Measurements from ENCODE around the gene IFI16. TPM values are rescaled to one million over a fixed set of nuclear protein-coding genes. Genes with fewer than 3 reads are reported as not detected.
"Not testable (repeated sequence)": the region's sequence is repeated elsewhere in the genome, so short reads cannot be mapped to it uniquely, and the experiment has no call there.

IFI16 gene
- total RNA-seq, 5 donors from 2014 or later (not counting 1 experiment from before 2014, with no cell fraction given) = 78.7 to 123 (median 106) TPM

GRCh38 chr1:159009287-159009686 is 420 bp upstream of the IFI16 start:
- peak overlapping the region; percentile 93 to 95 for H3K27ac Mint-ChIP-seq
- no peaks in the 10 kb centered on the region for H3K36me3 ChIP-seq (ENCODE audit: control insufficient read depth in 2 of 2, extremely low read depth in 1 of 2, insufficient read depth in 1 of 2, low read length in 1 of 2)
- peak overlapping the region; percentile 91 to 93 (median 92) for H3K4me3 Mint-ChIP-seq
- H3K27ac ChIP-seq (ENCODE audit: low read length) = peak overlapping the region; percentile 65
- H3K4me3 ChIP-seq (ENCODE audit: control insufficient read depth in 1 of 2, extremely low read depth in 1 of 2, low read length in 1 of 2) = peak overlapping the region; percentile 65 to 81
- DNase-seq (peak in 2 of 35 experiments; percentile 6 to 36), ATAC-seq (replicated peaks in 1 of 4) (peak in 3 of 4 experiments; percentile 8 to 17 (median 15))
- H3K4me1 ChIP-seq (ENCODE audit: control insufficient read depth in 1 of 2, extremely low read depth in 1 of 2, insufficient read depth in 2 of 2, low read length in 2 of 2) = peaks cover 17 to 28% of the 10 kb centered on the region in 2 experiments
- WGBS (ENCODE audit: insufficient coverage) = no CpG with 5 or more reads among the region's 2 CpGs
- no peaks in the 10 kb centered on the region for H3K9me3 ChIP-seq
- no peaks in the 10 kb centered on the region for H3K27me3 ChIP-seq (replicated peaks in 1 of 2; ENCODE audit: control insufficient read depth in 2 of 2, extremely low read depth in 1 of 2, insufficient read depth in 2 of 2, low read length in 1 of 2)
- no peaks in the 10 kb centered on the region for H3K9me3 Mint-ChIP-seq
- ChIA-PET CTCF (interaction anchor here in 1 of 2 donors (0.6 to 3.5 kb wide), 3 partner anchors 11 to 278 kb away, joined by 3 to 22 read pairs (median 4); no protein-coding TSS in a partner anchor), POLR2A (interaction anchor here in 1 of 2 donors (0.9 to 1.7 kb wide), 3 partner anchors 11 to 100 kb away, joined by 3 to 7 read pairs (median 3); no protein-coding TSS in a partner anchor)
- peaks cover 22% of the 10 kb centered on the region for H3K36me3 Mint-ChIP-seq
- no peaks in the 10 kb centered on the region for H3K27me3 Mint-ChIP-seq
- H3K4me1 Mint-ChIP-seq = peaks cover 40 to 64% (median 45%) of the 10 kb centered on the region in 3 donors

GRCh38 chr1:159010391-159010790 is 684 bp downstream of the IFI16 start:
- Histone ChIP-seq H3K36me3 (ENCODE audit: control insufficient read depth in 2 of 2, extremely low read depth in 1 of 2, insufficient read depth in 1 of 2, low read length in 1 of 2) (peaks cover 0 to 3% of the 10 kb centered on the region in 2 donors), H3K27me3 (replicated peaks in 1 of 2; ENCODE audit: control insufficient read depth in 2 of 2, extremely low read depth in 1 of 2, insufficient read depth in 2 of 2, low read length in 1 of 2) (no peaks in the 10 kb centered on the region), H3K4me3 (ENCODE audit: control insufficient read depth in 1 of 2, extremely low read depth in 1 of 2, low read length in 1 of 2) (peak overlapping the region; percentile 65 to 81), H3K4me1 (ENCODE audit: control insufficient read depth in 1 of 2, extremely low read depth in 1 of 2, insufficient read depth in 2 of 2, low read length in 2 of 2) (peaks cover 21 to 38% of the 10 kb centered on the region in 2 experiments), H3K27ac (ENCODE audit: low read length) (peak overlapping the region; percentile 65), H3K9me3 (no peaks in the 10 kb centered on the region)
- no CpG with 5 or more reads among the region's 5 CpGs for WGBS (ENCODE audit: insufficient coverage)
- DNase-seq (no peak), ATAC-seq (replicated peaks in 1 of 4) (no peak)
- Mint-ChIP-seq H3K27me3 (no peaks in the 10 kb centered on the region), H3K4me1 (peaks cover 50 to 75% (median 56%) of the 10 kb centered on the region in 3 donors), H3K36me3 (peaks cover 32% of the 10 kb centered on the region), H3K9me3 (no peaks in the 10 kb centered on the region), H3K4me3 (peak overlapping the region; percentile 91 to 93 (median 92)), H3K27ac (peak overlapping the region; percentile 93 to 95)
- ChIA-PET POLR2A (no interaction called here), CTCF (interaction anchor here in 1 of 2 donors (1.2 kb wide), 1 partner anchor 9 kb away, joined by 6 read pairs; no protein-coding TSS in a partner anchor)

DNA sequence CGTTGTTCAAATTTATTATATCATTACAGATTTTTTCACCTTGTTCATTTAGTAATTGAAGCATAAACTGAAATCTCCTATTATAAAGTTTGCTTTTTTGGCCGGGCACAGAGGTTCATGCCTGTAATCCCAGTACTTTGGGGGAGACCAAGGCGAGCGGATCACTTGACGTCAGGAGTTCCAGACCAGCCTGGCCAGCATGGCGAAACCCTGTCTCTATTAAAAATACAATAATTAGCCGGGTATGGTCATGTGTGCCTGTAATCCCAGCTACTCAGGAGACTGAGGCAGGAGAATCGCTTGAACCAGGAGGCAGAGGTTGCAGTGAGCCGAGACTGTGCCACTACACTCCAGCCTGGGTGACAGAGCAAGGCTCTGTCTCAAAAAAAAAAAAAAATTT is 1.3 kb downstream of the IFI16 start:
- H3K9me3 ChIP-seq; POLR2A ChIA-PET; H3K27me3 Mint-ChIP-seq; DNase-seq; ATAC-seq (replicated peaks in 1 of 4); H3K9me3 Mint-ChIP-seq; H3K36me3 ChIP-seq (ENCODE audit: control insufficient read depth in 2 of 2, extremely low read depth in 1 of 2, insufficient read depth in 1 of 2, low read length in 1 of 2); H3K27me3 ChIP-seq (replicated peaks in 1 of 2; ENCODE audit: control insufficient read depth in 2 of 2, extremely low read depth in 1 of 2, insufficient read depth in 2 of 2, low read length in 1 of 2): not testable (repeated sequence)
- CTCF ChIA-PET = interaction anchor here in 1 of 2 donors (1.2 kb wide), 1 partner anchor 10 kb away, joined by 6 read pairs; no protein-coding TSS in a partner anchor
- Histone ChIP-seq H3K27ac (ENCODE audit: low read length) (peak overlapping the region; percentile 65), H3K4me1 (ENCODE audit: control insufficient read depth in 1 of 2, extremely low read depth in 1 of 2, insufficient read depth in 2 of 2, low read length in 2 of 2) (peaks cover 27 to 44% of the 10 kb centered on the region in 2 experiments), H3K4me3 (ENCODE audit: control insufficient read depth in 1 of 2, extremely low read depth in 1 of 2, low read length in 1 of 2) (peak overlapping the region; percentile 65 to 81)
- Mint-ChIP-seq H3K4me1 (peaks cover 56 to 81% (median 60%) of the 10 kb centered on the region in 3 donors), H3K4me3 (peak overlapping the region; percentile 91 to 93 (median 92)), H3K36me3 (peaks cover 38% of the 10 kb centered on the region), H3K27ac (peak overlapping the region; percentile 93 to 95)
- WGBS (ENCODE audit: insufficient coverage) = 6% methylated on average over 3 of the region's 9 CpGs

DNA sequence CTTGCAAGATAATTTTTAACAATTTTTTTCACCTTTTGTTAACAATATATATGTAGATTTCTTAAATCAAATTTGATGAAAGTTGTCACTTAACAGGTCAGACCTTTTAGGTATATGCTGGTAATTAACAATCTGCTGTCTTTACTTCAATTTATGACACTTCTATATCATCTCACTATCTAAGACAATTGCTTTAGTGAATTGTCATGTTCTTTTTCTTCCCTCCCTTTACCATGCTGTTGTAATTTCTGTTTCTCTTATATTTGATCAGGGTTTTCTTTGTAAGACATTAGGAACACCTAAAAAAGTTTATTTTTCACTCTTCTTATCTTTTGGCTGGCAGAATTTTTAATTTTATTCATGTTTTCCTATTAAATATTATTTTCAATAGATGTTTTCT is 2.0 kb downstream of the IFI16 start:
- Histone ChIP-seq H3K4me1 (ENCODE audit: control insufficient read depth in 1 of 2, extremely low read depth in 1 of 2, insufficient read depth in 2 of 2, low read length in 2 of 2) (peaks cover 30 to 45% of the 10 kb centered on the region in 2 experiments), H3K36me3 (ENCODE audit: control insufficient read depth in 2 of 2, extremely low read depth in 1 of 2, insufficient read depth in 1 of 2, low read length in 1 of 2) (peaks cover 0 to 16% of the 10 kb centered on the region in 2 donors), H3K9me3 (no peaks in the 10 kb centered on the region), H3K27me3 (replicated peaks in 1 of 2; ENCODE audit: control insufficient read depth in 2 of 2, extremely low read depth in 1 of 2, insufficient read depth in 2 of 2, low read length in 1 of 2) (no peaks in the 10 kb centered on the region), H3K27ac (ENCODE audit: low read length) (peak overlapping the region; percentile 68), H3K4me3 (ENCODE audit: control insufficient read depth in 1 of 2, extremely low read depth in 1 of 2, low read length in 1 of 2) (peak overlapping the region; percentile 52 to 69)
- Mint-ChIP-seq H3K4me1 (peaks cover 61 to 89% (median 65%) of the 10 kb centered on the region in 3 donors), H3K36me3 (peaks cover 46% of the 10 kb centered on the region), H3K27ac (peak overlapping the region; percentile 92 to 97), H3K4me3 (peak overlapping the region; percentile 89 to 96 (median 90)), H3K9me3 (no peaks in the 10 kb centered on the region), H3K27me3 (no peaks in the 10 kb centered on the region)
- ATAC-seq (replicated peaks in 1 of 4) (no peak), DNase-seq (no peak)
- ChIA-PET POLR2A (no interaction called here), CTCF (no interaction called here)

DNA sequence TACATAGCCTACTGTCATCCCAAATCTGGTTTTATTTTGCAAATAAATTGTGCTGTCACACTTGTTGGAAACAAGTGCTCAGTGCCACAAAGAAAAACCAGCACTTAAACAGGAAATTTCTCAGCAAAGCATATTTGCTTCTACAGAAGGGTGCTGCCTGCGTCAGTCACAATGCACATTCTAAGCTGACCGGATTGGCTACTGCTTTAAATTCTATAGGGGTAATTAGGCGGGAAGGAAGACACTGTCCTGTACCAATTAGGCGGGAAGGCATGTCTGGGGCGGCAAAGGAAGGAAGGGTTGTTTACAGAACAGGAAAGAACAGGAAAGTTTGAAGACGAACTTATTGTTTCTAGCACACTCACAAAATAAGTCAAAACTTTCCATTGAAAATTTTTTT is 2.8 kb downstream of the IFI16 start:
- POLR2A ChIA-PET = interaction anchor here in 1 of 2 donors (0.6 kb wide), 1 partner anchor 69 kb away, joined by 3 read pairs; no protein-coding TSS in a partner anchor
- peak; percentile 7 to 63 (median 18) for ATAC-seq (replicated peaks in 1 of 4)
- Histone ChIP-seq H3K27ac (ENCODE audit: low read length) (peak overlapping the region; percentile 68), H3K36me3 (ENCODE audit: control insufficient read depth in 2 of 2, extremely low read depth in 1 of 2, insufficient read depth in 1 of 2, low read length in 1 of 2) (peaks cover 0 to 21% of the 10 kb centered on the region in 2 donors), H3K27me3 (replicated peaks in 1 of 2; ENCODE audit: control insufficient read depth in 2 of 2, extremely low read depth in 1 of 2, insufficient read depth in 2 of 2, low read length in 1 of 2) (no peaks in the 10 kb centered on the region), H3K4me3 (ENCODE audit: control insufficient read depth in 1 of 2, extremely low read depth in 1 of 2, low read length in 1 of 2) (peak overlapping the region; percentile 52 to 69), H3K4me1 (ENCODE audit: control insufficient read depth in 1 of 2, extremely low read depth in 1 of 2, insufficient read depth in 2 of 2, low read length in 2 of 2) (peaks cover 35 to 45% of the 10 kb centered on the region in 2 experiments), H3K9me3 (no peaks in the 10 kb centered on the region)
- peak overlapping the region; percentile 89 to 96 (median 90) for H3K4me3 Mint-ChIP-seq
- peaks cover 50% of the 10 kb centered on the region for H3K36me3 Mint-ChIP-seq
- no CpG with 5 or more reads among the region's 6 CpGs for WGBS (ENCODE audit: insufficient coverage)
- peak in 32 of 35 experiments; percentile 6 to 64 (median 30) for DNase-seq
- peaks cover 62 to 87% (median 63%) of the 10 kb centered on the region in 3 donors for H3K4me1 Mint-ChIP-seq
- H3K27ac Mint-ChIP-seq = peak overlapping the region; percentile 92 to 97
- H3K9me3 Mint-ChIP-seq = no peaks in the 10 kb centered on the region
- no peaks in the 10 kb centered on the region for H3K27me3 Mint-ChIP-seq
- CTCF ChIA-PET = interaction anchor here in 1 of 2 donors (0.6 to 1.0 kb wide), 3 partner anchors 14 to 64 kb away, joined by 3 to 6 read pairs (median 3); partner anchors contain the start of gene AIM2

GRCh38 chr1:159014003-159014571 is 4.4 kb downstream of the IFI16 start:
- H3K9me3 Mint-ChIP-seq = no peaks in the 10 kb centered on the region
- H3K4me1 Mint-ChIP-seq = peaks cover 60 to 84% (median 65%) of the 10 kb centered on the region in 3 donors

More at GRCh38 chr1:159014003-159014571, 4.4 kb downstream of the IFI16 start:
- POLR2A ChIA-PET = interaction anchor here in 1 of 2 donors (0.7 kb wide), 1 partner anchor 15 kb away, joined by 3 read pairs; no protein-coding TSS in a partner anchor
- Histone ChIP-seq H3K4me1 (ENCODE audit: control insufficient read depth in 1 of 2, extremely low read depth in 1 of 2, insufficient read depth in 2 of 2, low read length in 2 of 2) (peaks cover 31 to 32% of the 10 kb centered on the region in 2 experiments), H3K9me3 (no peaks in the 10 kb centered on the region), H3K27ac (ENCODE audit: low read length) (peak overlapping the region; percentile 43), H3K27me3 (replicated peaks in 1 of 2; ENCODE audit: control insufficient read depth in 2 of 2, extremely low read depth in 1 of 2, insufficient read depth in 2 of 2, low read length in 1 of 2) (no peaks in the 10 kb centered on the region), H3K4me3 (ENCODE audit: control insufficient read depth in 1 of 2, extremely low read depth in 1 of 2, low read length in 1 of 2) (peak overlapping the region in 1 of 2 donors; percentile 52), H3K36me3 (ENCODE audit: control insufficient read depth in 2 of 2, extremely low read depth in 1 of 2, insufficient read depth in 1 of 2, low read length in 1 of 2) (peaks cover 5 to 36% of the 10 kb centered on the region in 2 donors)
- WGBS (ENCODE audit: insufficient coverage) = 14% methylated on average over 1 of the region's 3 CpGs
- CTCF ChIA-PET = no interaction called here
- Mint-ChIP-seq H3K27me3 (no peaks in the 10 kb centered on the region), H3K27ac (peak overlapping the region; percentile 92 to 97), H3K36me3 (peaks cover 61% of the 10 kb centered on the region), H3K4me3 (peak overlapping the region; percentile 89 to 96 (median 90))
- ATAC-seq (replicated peaks in 1 of 4) (no peak), DNase-seq (no peak)
